Heart right ventricle (tissue), 16 donors: Measurements from ENCODE around the gene SIX1. TPM values are rescaled to one million over a fixed set of nuclear protein-coding genes. Genes with fewer than 3 reads are reported as not detected.

Experiments used
- ATAC-seq, 8 donors: fragments of 200-7000 bp; cut with Tn5 transposase; one replicate each; pipeline ENCODE4 v1.9.1; 2020; ENCODE audit warnings: mild to moderate bottlenecking in 8 of 8, moderate library complexity in 8 of 8, moderate number of reproducible peaks in 1 of 8
- DNase-seq, 2 donors: peaks; one replicate each; pipeline ENCODE4 v3.0.0-alpha.2; 2020
- H3K27ac ChIP-seq, 10 donors: fragments of 200-600 bp; sonication (generic) in 2 of 10; one replicate each; pipeline versions ENCODE4 v1.5.0 to v1.8.0; 2020 to 2022; ENCODE audit warnings: mild to moderate bottlenecking in 3 of 10
- H3K27me3 ChIP-seq, 7 donors: fragments of 200-600 bp; one replicate each; pipeline ENCODE4 v1.8.0; 2021 to 2022; ENCODE audit warnings: mild to moderate bottlenecking in 2 of 7
- H3K36me3 ChIP-seq, 9 donors: fragments of 200-600 bp; sonication (generic) in 1 of 9; one replicate each; pipeline versions ENCODE4 v1.5.0 to v1.8.0; 2020 to 2022; ENCODE audit warnings: mild to moderate bottlenecking in 2 of 9
- H3K4me1 ChIP-seq, 9 donors: fragments of 200-600 bp; sonication (generic) in 1 of 9; one replicate each; pipeline versions ENCODE4 v1.5.0 to v1.8.0; 2020 to 2022; ENCODE audit warnings: mild to moderate bottlenecking in 4 of 9
- H3K4me3 ChIP-seq, 10 donors: fragments of 200-600 bp; sonication (generic) in 2 of 10; one replicate each; pipeline versions ENCODE4 v1.5.0 to v1.8.0; 2020 to 2022; ENCODE audit warnings: mild to moderate bottlenecking in 7 of 10, moderate library complexity in 2 of 10
- H3K9me3 ChIP-seq, 11 donors: fragments of 200-600 bp in 10 of 11; sonication (generic) in 2 of 11; one replicate each; pipeline versions ENCODE4 v1.5.0 to v1.8.0; 2013 to 2022; ENCODE audit warnings: mild to moderate bottlenecking in 2 of 11, control low read depth in 1 of 11, moderate library complexity in 1 of 11
- WGBS, 2 donors: extraction: QIAGEN DNeasy Blood & Tissue Kit; methylation state at CpG; one replicate each; pipeline ENCODE4 v1.1.7; 2013; ENCODE audit warnings: inconsistent platforms in 1 of 2; 5-methylcytosine and 5-hydroxymethylcytosine counted together
- intact Hi-C, 10 donors: fragments of 100-400 bp; cut with DNase I; formaldehyde crosslinking; loops; one replicate each; pipeline versions ENCODE4 v1.11.1 to v1.14.2; 2022
- long read RNA-seq, 3 donors: library from polyadenylated mRNA; unstranded; transcript quantifications; one replicate each; pipeline ENCODE4 v2.0.0, GENCODE V29; 2020 to 2021
- polyA plus RNA-seq, 2 donors: library from polyadenylated mRNA; stranded (reverse); fragments of 200-250 nt; gene quantifications; one replicate each; pipeline ENCODE4 v1.2.3, GENCODE V29; 2013
- total RNA-seq, 10 donors: library from RNA; stranded (reverse); fragmentation: NEBNext Ultra II Directional in 3 of 10; extraction: Animal tissue kit (Norgen Biotek cat#: 25700) in 3 of 10; gene quantifications; one replicate each; pipeline versions ENCODE4 v1.2.1 to v1.2.4, GENCODE V29; 2021 to 2023
- TF ChIP-seq, protein P1 (sequence below), 9 donors: fragments of 200-600 bp; sonication (generic) in 2 of 9; IDR thresholded peaks; one replicate each; pipeline versions ENCODE4 v1.5.0 to v1.8.0; 2021 to 2022; ENCODE audit warnings: antibody characterized with exemption in 9 of 9, mild to moderate bottlenecking in 5 of 9, moderate library complexity in 1 of 9
- donor health status: Arrhythmogenic right ventricular cardiomyopathy.
- donor health status: ischemic (EF 13 %, LVEDD 7.1; RV severe dilation, severe dysfunction).
- donor health status: healthy with polysubstance abuse.
- donor health status: DM: no; HTN: yes; CAD: no.
- donor health status: DM: no; HTN: no; CAD: no.
- donor health status: ischemic (EF 25% LVEDD 6.9; RV normal size, moderate dysfunction).
- donor health status: ischemic (EF 25% LVEDD 5.7; RV mildly dilated, moderate dysfunction).
- donor health status: healthy.
- donor health status: DM: yes; HTN: yes; CAD: no.
- donor health status: Ischemic cardiomyopathy.
- donor health status: ischemic (EF 35%, LVEDD 5.7; RV mildly dilated, moderate dysfunction).
- donor health status: nonischemic (EF 11% LVEDD 7.7; RV severe dilation, severe dysfunction).
- donor health status: DM: yes; HTN: yes; CAD: no.
- donor health status: PGD.
- donor health status: ischemic (EF 29% LVEDD 5.4; RV normal size, mild dysfunction).
- donor health status: nonischemic (EF 23%, LVEDD 6.1; RV moderate dilation, normal function).

Gene SIX1
- under 1 TPM in 1 of 10 donors, not detected in 9; 0.33 TPM for total RNA-seq
- under 1 TPM in 1 of 2 donors, not detected in 1; 0.04 TPM for polyA plus RNA-seq
- long read RNA-seq, donor 1, result 0 reads
- long read RNA-seq, donor 2, result 0 reads
- long read RNA-seq, donor 3, result 0 reads

DNA sequence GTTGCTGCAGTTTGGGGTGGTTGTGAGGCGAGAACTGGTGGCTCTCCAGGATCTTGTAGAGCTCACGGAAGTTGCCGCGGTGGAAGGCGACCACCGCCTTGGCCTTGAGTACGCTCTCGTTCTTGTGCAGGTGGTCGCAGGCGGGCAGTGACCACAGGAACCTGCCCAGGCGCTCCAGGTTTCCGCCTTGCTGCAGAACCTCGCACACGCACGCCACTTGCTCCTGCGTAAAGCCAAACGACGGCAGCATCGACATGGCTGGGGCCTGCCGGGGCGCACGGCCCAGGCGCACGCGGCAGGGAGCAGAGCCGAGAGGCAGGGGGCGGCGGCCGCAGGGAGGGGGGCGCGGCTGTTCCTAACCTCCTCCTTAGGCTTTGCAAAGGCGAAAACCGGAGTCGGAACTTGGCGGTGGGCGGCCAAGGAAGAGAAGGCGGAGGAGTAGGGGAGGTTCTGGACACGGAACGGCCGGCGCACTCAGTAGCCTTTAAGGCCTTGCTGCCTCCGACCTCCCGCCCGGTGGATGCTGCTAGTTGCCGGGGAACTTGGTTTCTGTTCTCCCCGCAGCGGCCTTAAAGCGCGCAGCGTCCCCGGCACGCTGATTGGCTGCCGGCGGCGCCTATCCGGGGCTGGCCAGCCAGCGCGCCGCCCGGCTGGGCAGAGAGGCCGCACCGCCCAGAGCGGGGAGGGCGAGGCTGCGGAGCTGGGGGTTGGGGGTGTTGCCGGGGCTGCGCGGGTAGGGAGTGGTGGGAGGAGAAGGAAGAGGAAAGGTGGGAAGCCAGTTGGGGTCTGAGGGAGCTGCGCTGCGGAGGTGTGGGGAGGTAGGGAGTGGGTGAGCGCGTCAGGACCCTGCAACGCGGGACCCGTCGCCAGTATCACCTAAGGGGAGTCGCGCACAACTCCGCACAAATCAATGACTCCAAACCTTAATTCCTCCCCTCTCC lies at the start of gene SIX1:
Gene SIX1 (minus strand): TSS at position 544 of the 941 bp plus-strand sequence. CDS start 288 bp downstream, at position 256.
- 1% methylated on average over 79 of the region's 79 CpGs for WGBS, 2 donors
- DNase-seq (peak; percentile 38 to 59), ATAC-seq (peak; percentile 88 to 97 (median 92))
- Histone ChIP-seq H3K27me3 (peaks cover 74 to 100% (median 99%) of the 10 kb centered on the region in 7 donors), H3K9me3 (no peaks in the 10 kb centered on the region), H3K27ac (no peak within 1 kb of the TSS), H3K4me1 (peaks cover 7 to 56% (median 51%) of the 10 kb centered on the region in 9 donors), H3K4me3 (peak within 1 kb of the TSS; percentile 16 to 61 (median 53)), H3K36me3 (no peaks in the 10 kb centered on the region)
- TF ChIP-seq, protein P1, sequence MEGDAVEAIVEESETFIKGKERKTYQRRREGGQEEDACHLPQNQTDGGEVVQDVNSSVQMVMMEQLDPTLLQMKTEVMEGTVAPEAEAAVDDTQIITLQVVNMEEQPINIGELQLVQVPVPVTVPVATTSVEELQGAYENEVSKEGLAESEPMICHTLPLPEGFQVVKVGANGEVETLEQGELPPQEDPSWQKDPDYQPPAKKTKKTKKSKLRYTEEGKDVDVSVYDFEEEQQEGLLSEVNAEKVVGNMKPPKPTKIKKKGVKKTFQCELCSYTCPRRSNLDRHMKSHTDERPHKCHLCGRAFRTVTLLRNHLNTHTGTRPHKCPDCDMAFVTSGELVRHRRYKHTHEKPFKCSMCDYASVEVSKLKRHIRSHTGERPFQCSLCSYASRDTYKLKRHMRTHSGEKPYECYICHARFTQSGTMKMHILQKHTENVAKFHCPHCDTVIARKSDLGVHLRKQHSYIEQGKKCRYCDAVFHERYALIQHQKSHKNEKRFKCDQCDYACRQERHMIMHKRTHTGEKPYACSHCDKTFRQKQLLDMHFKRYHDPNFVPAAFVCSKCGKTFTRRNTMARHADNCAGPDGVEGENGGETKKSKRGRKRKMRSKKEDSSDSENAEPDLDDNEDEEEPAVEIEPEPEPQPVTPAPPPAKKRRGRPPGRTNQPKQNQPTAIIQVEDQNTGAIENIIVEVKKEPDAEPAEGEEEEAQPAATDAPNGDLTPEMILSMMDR (IDR thresholded peaks at IDR 0.05), result no peak
- intact Hi-C loops, result no loop called here

DNA sequence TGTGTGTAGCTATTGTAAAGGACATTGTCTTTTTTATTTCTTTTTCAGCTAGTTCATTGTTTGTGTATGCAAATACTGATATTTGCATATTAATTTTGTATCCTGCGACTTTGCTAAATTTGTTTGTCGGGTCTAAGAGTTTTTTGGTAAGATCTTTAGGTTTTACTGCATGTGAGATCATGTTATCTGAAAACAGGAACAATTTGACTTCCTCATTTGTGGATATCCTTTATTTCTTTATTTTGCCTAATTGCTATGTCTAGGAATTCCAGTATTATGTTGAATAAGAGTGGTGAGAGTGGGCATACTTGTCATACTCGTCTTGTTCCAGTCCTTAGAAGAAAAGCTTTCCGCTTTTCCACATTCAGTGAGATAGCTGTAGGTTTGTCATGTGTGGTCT lies 46.0 kb upstream of the SIX1 start:
- Histone ChIP-seq H3K36me3 (no peaks in the 10 kb centered on the region), H3K27me3 (peaks cover 0 to 3% (median 0%) of the 10 kb centered on the region in 7 donors), H3K9me3 (peaks cover 0 to 22% (median 3%) of the 10 kb centered on the region in 11 donors), H3K4me3 (no peak overlapping the region), H3K4me1 (no peaks in the 10 kb centered on the region), H3K27ac (no peak overlapping the region)
- intact Hi-C loops, result no loop called here
- WGBS, 2 donors, result 76 to 82% methylated on average over 4 of the region's 4 CpGs
- ATAC-seq, result no peak
- TF ChIP-seq, protein P1 (IDR thresholded peaks at IDR 0.05), result no peak
- DNase-seq, result no peak

DNA sequence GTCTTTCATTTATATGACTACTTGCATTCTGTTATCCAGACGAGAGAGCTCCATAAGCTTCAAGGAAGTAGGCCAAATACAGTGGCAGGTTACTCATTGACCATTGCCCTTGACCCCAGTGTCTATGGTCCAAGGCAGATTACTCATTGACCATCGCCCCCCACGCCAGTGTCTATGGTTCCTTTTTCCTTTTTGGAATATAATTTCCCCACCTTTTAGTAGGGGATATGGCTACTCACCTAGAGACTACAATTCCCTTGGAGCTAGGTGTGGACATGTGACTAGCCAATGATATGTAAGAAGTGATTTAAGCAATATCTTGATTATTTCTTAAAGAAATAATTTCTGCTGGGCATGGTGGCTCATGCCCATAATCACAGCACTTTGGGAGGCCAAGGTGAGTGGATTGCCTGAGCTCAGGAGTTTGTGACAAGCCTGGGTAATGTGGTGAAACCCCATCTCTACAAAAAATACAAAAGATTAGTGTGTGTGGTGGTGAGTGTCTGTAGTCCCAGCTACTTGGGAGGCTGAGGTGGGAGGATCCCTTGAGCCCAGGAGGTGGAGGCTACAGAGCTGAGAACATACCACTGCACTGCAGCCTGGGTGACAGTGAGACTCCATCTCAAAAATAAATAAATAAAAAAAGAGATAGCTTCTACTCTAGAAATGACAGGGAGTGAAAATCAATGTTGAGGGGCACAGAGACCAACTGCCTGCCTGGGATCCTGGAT lies 42.3 kb upstream of the SIX1 start:
- no peak overlapping the region for H3K27ac ChIP-seq
- peaks cover 0 to 3% (median 0%) of the 10 kb centered on the region in 7 donors for H3K27me3 ChIP-seq
- H3K4me3 ChIP-seq, result no peak overlapping the region
- no peaks in the 10 kb centered on the region for H3K9me3 ChIP-seq
- intact Hi-C loops, result no loop called here
- TF ChIP-seq, protein P1 (IDR thresholded peaks at IDR 0.05), result no peak
- WGBS, 2 donors, result 77 to 90% methylated on average over 3 of the region's 3 CpGs
- H3K4me1 ChIP-seq, result no peaks in the 10 kb centered on the region
- no peaks in the 10 kb centered on the region for H3K36me3 ChIP-seq
- ATAC-seq (no peak), DNase-seq (no peak)

DNA sequence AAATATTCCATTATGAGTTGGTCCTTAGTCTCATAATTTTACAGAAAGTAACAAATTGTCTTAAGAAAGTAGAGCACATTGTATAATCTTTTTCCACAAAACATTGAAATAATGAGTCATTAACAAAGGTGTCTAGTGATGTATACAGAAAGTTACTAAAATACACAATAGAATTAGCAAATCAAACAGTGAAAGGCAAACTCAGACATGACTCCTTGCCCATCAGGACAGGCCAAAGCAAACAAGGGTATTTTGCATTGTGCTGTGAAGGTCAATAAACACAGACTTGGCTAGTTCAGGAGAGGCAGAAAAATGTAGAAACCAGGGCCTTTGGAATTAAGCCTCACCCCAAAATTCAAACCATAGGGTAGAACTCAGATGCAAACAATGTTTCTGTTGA lies 37.6 kb upstream of the SIX1 start:
- Histone ChIP-seq H3K9me3 (peaks cover 0 to 14% (median 0%) of the 10 kb centered on the region in 11 donors), H3K4me1 (no peaks in the 10 kb centered on the region), H3K27me3 (peaks cover 0 to 10% (median 0%) of the 10 kb centered on the region in 7 donors), H3K36me3 (no peaks in the 10 kb centered on the region), H3K4me3 (no peak overlapping the region), H3K27ac (no peak overlapping the region)
- intact Hi-C loops, result no loop called here
- ATAC-seq, result no peak
- TF ChIP-seq, protein P1 (IDR thresholded peaks at IDR 0.05), result no peak
- no peak for DNase-seq
